BJ (cell line): Measurements from ENCODE around the gene RBM14. TPM values are rescaled to one million over a fixed set of nuclear protein-coding genes. Genes with fewer than 3 reads are reported as not detected.

ENCODE experiments used
- CTCF ChIA-PET: fragments of 350-600 bp; formaldehyde crosslinking; extraction: SDS; loops from one replicate; lab custom pipeline; 2021; ENCODE audit warnings: antibody characterized with exemption, inconsistent platforms; lab: Yijun Ruan, JAX
- POLR2A ChIA-PET: fragments of 300-600 bp; sonication (Branson Sonifier 250); formaldehyde crosslinking; extraction: SDS; loops from one replicate; lab custom pipeline; 2021; ENCODE audit warnings: antibody characterized with exemption; lab: Charles Lee
- DNase-seq: peaks from one replicate; pipeline ENCODE4 v3.0.0-alpha.2; 2011; ENCODE audit warnings: low read depth
- H3K27me3 ChIP-seq: 2 replicates; pipeline ENCODE4 v1.6.0; 2011; ENCODE audit warnings: low read length; ENCODE audit not compliant: control insufficient read depth, insufficient read depth
- H3K36me3 ChIP-seq: 2 replicates; pipeline ENCODE4 v1.5.1; 2011; ENCODE audit warnings: low read length; ENCODE audit not compliant: control insufficient read depth, insufficient read depth
- H3K4me3 ChIP-seq: 2 replicates; pipeline ENCODE4 v1.5.1; 2011; ENCODE audit warnings: low read depth, mild to moderate bottlenecking, control low read depth, low read length
- polyA plus RNA-seq: library from polyadenylated mRNA; depleted of rRNA; stranded (reverse); fragments of >200 nt; gene quantifications from 2 replicates; pipeline ENCODE4 v1.2.3, GENCODE V29; 2011
- TF ChIP-seq, protein P1 (sequence below): IDR thresholded peaks from 2 replicates; pipeline ENCODE4 v1.5.1; 2011; ENCODE audit warnings: low read depth, mild to moderate bottlenecking, control low read depth, inconsistent platforms, low read length, moderate library complexity; ENCODE audit not compliant: insufficient read depth

The RBM14 gene
- polyA plus RNA-seq, 1 experiment = 18.6 TPM

DNA sequence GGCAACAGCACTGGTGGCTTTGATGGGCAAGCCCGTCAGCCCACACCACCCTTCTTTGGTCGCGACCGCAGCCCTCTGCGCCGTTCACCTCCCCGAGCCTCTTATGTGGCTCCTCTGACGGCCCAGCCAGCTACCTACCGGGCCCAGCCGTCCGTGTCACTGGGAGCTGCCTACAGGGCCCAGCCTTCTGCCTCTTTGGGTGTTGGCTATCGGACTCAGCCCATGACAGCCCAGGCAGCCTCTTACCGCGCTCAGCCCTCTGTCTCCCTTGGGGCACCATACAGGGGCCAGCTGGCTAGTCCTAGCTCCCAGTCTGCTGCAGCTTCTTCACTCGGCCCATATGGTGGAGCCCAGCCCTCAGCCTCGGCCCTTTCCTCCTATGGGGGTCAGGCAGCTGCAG lies 8.0 kb downstream of the RBM14 start:
- POLR2A ChIA-PET = interaction anchor here (0.6 kb wide), 1 partner anchor 885 kb away, joined by 5 read pairs; no protein-coding TSS in a partner anchor
- DNase-seq = no peak
- TF ChIP-seq, protein P1, sequence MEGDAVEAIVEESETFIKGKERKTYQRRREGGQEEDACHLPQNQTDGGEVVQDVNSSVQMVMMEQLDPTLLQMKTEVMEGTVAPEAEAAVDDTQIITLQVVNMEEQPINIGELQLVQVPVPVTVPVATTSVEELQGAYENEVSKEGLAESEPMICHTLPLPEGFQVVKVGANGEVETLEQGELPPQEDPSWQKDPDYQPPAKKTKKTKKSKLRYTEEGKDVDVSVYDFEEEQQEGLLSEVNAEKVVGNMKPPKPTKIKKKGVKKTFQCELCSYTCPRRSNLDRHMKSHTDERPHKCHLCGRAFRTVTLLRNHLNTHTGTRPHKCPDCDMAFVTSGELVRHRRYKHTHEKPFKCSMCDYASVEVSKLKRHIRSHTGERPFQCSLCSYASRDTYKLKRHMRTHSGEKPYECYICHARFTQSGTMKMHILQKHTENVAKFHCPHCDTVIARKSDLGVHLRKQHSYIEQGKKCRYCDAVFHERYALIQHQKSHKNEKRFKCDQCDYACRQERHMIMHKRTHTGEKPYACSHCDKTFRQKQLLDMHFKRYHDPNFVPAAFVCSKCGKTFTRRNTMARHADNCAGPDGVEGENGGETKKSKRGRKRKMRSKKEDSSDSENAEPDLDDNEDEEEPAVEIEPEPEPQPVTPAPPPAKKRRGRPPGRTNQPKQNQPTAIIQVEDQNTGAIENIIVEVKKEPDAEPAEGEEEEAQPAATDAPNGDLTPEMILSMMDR = no peak
- CTCF ChIA-PET = interaction anchor here (1.5 kb wide), 1 partner anchor 14 kb away, joined by 7 read pairs; the partner anchor contains the start of gene RBM4
- H3K4me3 ChIP-seq = no peak overlapping the region
- peaks cover 42% of the 10 kb centered on the region for H3K36me3 ChIP-seq
- H3K27me3 ChIP-seq = no peaks in the 10 kb centered on the region

DNA sequence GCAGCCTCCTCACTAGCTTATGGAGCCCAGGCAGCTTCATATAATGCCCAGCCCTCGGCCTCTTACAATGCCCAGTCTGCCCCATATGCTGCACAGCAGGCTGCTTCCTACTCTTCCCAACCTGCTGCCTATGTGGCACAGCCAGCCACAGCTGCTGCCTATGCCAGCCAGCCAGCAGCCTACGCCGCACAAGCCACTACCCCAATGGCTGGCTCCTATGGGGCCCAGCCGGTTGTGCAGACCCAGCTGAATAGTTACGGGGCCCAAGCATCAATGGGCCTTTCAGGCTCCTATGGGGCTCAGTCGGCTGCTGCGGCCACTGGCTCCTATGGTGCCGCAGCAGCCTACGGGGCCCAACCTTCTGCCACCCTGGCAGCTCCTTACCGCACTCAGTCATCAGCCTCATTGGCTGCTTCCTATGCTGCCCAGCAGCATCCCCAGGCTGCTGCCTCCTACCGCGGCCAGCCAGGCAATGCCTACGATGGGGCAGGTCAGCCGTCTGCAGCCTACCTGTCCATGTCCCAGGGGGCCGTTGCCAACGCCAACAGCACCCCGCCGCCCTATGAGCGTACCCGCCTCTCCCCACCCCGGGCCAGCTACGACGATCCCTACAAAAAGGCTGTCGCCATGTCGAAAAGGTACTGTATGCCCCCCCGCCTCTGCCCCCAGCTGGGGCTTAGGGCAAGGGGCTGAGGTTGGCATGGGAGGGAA lies 8.8 kb downstream of the RBM14 start:
- ChIA-PET CTCF (interaction anchor here (1.5 kb wide), 1 partner anchor 13 kb away, joined by 7 read pairs; the partner anchor contains the start of gene RBM4), POLR2A (no interaction called here)
- Histone ChIP-seq H3K4me3 (no peak overlapping the region), H3K36me3 (peaks cover 45% of the 10 kb centered on the region), H3K27me3 (no peaks in the 10 kb centered on the region)
- TF ChIP-seq, protein P1 = no peak
- no peak for DNase-seq

DNA sequence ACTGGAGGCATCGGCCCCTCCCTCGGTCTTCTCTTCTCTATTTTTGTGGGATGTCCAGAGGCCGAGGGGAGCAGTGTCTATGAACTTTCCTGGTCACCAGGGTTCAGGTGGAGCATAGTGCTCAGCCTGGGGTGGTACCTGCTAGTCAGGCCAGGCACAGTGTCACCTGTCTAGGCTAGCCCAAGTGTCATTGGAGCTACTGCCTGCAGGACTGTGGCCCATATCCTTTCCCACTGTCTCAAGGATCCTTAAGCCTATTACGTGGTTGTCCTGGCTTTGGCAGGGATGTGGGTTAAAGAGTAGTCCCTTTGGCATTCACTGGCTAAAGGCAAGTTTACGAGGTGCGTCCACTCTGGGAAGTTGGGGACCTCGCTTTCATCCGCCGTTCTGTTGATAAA lies 9.3 kb downstream of the RBM14 start:
- DNase-seq = no peak
- TF ChIP-seq, protein P1 = no peak
- no peaks in the 10 kb centered on the region for H3K27me3 ChIP-seq
- H3K4me3 ChIP-seq = no peak overlapping the region
- CTCF ChIA-PET = no interaction called here
- POLR2A ChIA-PET = no interaction called here
- H3K36me3 ChIP-seq = peaks cover 45% of the 10 kb centered on the region

DNA sequence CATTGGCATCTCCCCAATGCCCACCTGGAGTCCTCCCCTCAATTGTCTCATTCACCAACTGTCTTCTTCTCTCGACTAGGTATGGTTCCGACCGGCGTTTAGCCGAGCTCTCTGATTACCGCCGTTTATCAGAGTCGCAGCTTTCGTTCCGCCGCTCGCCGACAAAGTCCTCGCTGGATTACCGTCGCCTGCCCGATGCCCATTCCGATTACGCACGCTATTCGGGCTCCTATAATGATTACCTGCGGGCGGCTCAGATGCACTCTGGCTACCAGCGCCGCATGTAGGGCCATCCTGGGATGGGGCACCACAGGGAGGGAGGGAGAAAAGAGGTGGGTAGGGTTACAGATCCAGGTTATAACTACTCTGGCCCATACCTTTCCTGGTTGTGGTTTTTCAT lies 10.0 kb downstream of the RBM14 start:
- Histone ChIP-seq H3K4me3 (no peak overlapping the region), H3K27me3 (no peaks in the 10 kb centered on the region), H3K36me3 (peaks cover 45% of the 10 kb centered on the region)
- ChIA-PET POLR2A (no interaction called here), CTCF (no interaction called here)
- no peak for DNase-seq
- TF ChIP-seq, protein P1 = no peak

DNA sequence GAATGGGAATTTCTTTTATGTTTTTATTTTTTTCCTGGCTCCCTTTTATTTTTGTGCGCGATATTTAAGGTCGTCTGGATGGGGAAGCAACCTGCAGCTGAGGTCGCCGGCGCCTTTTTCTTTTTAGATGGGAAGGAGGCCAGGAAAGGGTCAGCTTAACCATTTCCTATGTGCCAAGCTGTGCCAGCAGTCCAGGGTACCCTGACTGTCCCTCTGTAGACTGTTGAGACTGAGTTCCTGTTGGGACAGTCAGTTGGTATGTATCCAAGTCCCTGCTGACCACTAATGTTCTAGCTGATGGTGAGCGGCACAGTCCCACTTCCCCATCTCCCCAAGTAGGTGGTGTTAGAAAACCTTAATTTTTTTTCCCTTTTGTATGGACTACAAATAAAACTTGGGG lies 10.5 kb downstream of the RBM14 start:
- Histone ChIP-seq H3K4me3 (no peak overlapping the region), H3K27me3 (no peaks in the 10 kb centered on the region), H3K36me3 (peaks cover 45% of the 10 kb centered on the region)
- TF ChIP-seq, protein P1 = no peak
- no peak for DNase-seq
- ChIA-PET CTCF (interaction anchor here (1.0 to 1.3 kb wide), 2 partner anchors 10 to 16 kb away, joined by 3 to 4 read pairs; no protein-coding TSS in a partner anchor), POLR2A (no interaction called here)
